GM12878 (cell line): ENCODE results near the gene MISP3.

Source experiments
- CHD2 ChIP-seq: IDR thresholded peaks from 2 replicates; pipeline ENCODE4 v1.6.1; 2011; ENCODE audit warnings: low read depth, low read length, improper control_type of control experiment, borderline replicate concordance
- IKZF1 ChIP-seq: fragments of 450-650 bp; conservative IDR thresholded peaks from 2 replicates; pipeline ENCODE4 v1.6.1; 2017; ENCODE audit warnings: antibody characterized with exemption, mild to moderate bottlenecking
- NFIC ChIP-seq: IDR thresholded peaks from 2 replicates; pipeline ENCODE4 v1.6.1; 2012; ENCODE audit warnings: low read depth, mild to moderate bottlenecking, inconsistent platforms, low read length, moderate library complexity
- POLR2A ChIP-seq: IDR thresholded peaks from 2 replicates; pipeline ENCODE4 v1.6.1; 2011; ENCODE audit warnings: low read depth, mild to moderate bottlenecking, low read length
- SPI1 ChIP-seq: IDR thresholded peaks from 2 replicates; pipeline ENCODE4 v1.6.1; 2011; ENCODE audit warnings: low read depth, mild to moderate bottlenecking, low read length, moderate library complexity, borderline replicate concordance; ENCODE audit not compliant: insufficient read depth
- TF ChIP-seq, protein P1 (sequence below), 3 experiments: IDR thresholded peaks in 2 of 3; conservative IDR thresholded peaks in 1 of 3; 2 replicates each; pipeline ENCODE4 v1.5.1; 2011; ENCODE audit warnings: low read depth in 3 of 3, low read length in 3 of 3, mild to moderate bottlenecking in 3 of 3, control low read depth in 2 of 3, moderate library complexity in 2 of 3, inconsistent platforms in 1 of 3, mixed read lengths in 1 of 3; ENCODE audit not compliant: control insufficient read depth in 2 of 3, insufficient read depth in 1 of 3; ENCODE audit errors: extremely low read depth in 1 of 3

DNA sequence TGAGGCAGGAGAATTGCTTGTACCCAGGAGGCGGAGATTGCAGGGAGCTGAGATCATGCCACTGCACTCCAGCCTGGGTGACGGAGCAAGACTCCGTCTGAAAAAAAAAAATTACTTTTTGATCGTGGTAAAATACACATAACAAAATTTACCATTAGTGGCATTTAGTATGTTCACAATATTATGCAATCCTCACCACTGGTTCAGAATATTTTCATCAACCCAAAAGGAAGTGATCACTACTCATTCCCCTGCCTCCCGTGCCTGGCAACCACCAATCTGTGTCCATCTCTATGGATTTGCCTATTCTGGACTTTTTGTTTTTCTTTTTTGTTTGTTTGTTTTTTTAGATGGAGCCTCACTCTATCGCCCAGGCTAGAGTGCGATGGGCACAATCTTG lies 9.5 kb upstream of the MISP3 start:
- TF ChIP-seq, protein P1, sequence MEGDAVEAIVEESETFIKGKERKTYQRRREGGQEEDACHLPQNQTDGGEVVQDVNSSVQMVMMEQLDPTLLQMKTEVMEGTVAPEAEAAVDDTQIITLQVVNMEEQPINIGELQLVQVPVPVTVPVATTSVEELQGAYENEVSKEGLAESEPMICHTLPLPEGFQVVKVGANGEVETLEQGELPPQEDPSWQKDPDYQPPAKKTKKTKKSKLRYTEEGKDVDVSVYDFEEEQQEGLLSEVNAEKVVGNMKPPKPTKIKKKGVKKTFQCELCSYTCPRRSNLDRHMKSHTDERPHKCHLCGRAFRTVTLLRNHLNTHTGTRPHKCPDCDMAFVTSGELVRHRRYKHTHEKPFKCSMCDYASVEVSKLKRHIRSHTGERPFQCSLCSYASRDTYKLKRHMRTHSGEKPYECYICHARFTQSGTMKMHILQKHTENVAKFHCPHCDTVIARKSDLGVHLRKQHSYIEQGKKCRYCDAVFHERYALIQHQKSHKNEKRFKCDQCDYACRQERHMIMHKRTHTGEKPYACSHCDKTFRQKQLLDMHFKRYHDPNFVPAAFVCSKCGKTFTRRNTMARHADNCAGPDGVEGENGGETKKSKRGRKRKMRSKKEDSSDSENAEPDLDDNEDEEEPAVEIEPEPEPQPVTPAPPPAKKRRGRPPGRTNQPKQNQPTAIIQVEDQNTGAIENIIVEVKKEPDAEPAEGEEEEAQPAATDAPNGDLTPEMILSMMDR (IDR thresholded peaks at IDR 0.05 in 2 of 3, conservative IDR thresholded peaks at IDR 0.05 in 1 of 3; ENCODE audit: control insufficient read depth in 2 of 3, extremely low read depth in 1 of 3, insufficient read depth in 1 of 3, low read depth in 3 of 3, low read length in 3 of 3) = no peak
- TF ChIP-seq IKZF1 = no peak
- TF ChIP-seq NFIC = no peak
- no peak for TF ChIP-seq POLR2A
- no peak for TF ChIP-seq CHD2
- TF ChIP-seq SPI1 = no peak
